Peyer's patch (tissue), 4 donors: ENCODE measurements around the gene TMCO4. TPM values are rescaled to one million over a fixed set of nuclear protein-coding genes. Genes with fewer than 3 reads are reported as not detected.

Experiments used
- DNase-seq, 3 donors: peaks; one replicate each; pipeline ENCODE4 v3.0.0-alpha.2; 2017 to 2019
- H3K27ac ChIP-seq, 4 donors: fragments of 200-600 bp; sonication (generic); one replicate each; pipeline ENCODE4 v1.5.1; 2016 to 2019
- H3K27me3 ChIP-seq, 2 donors: fragments of 200-600 bp; sonication (generic); one replicate each; pipeline ENCODE4 v1.5.1; 2019
- H3K36me3 ChIP-seq, 3 donors: fragments of 200-600 bp; sonication (generic); one replicate each; pipeline ENCODE4 v1.5.1; 2016 to 2019
- H3K4me1 ChIP-seq, 4 donors: fragments of 200-600 bp; sonication (generic); one replicate each; pipeline ENCODE4 v1.5.1; 2016 to 2019
- H3K4me3 ChIP-seq, 4 donors: fragments of 200-600 bp; sonication (generic); 1 replicate in 3 of 4; 2 replicates in 1 of 4; pipeline ENCODE4 v1.5.1; 2016 to 2019; ENCODE audit warnings: mild to moderate bottlenecking in 1 of 4
- H3K9me3 ChIP-seq, 4 donors: fragments of 200-600 bp; sonication (generic); one replicate each; pipeline ENCODE4 v1.5.1; 2016 to 2019; ENCODE audit warnings: mild to moderate bottlenecking in 1 of 4
- CTCF ChIP-seq, 6 experiments: fragments of 450-650 bp in 4 of 6; fragments of 200-600 bp in 2 of 6; sonication (generic) in 1 of 6; IDR thresholded peaks; one replicate each; pipeline ENCODE4 v1.5.1; 2017 to 2019; ENCODE audit warnings: antibody characterized with exemption in 6 of 6, mild to moderate bottlenecking in 3 of 6, moderate library complexity in 1 of 6
- POLR2A ChIP-seq, 2 donors: fragments of 450-650 bp; IDR thresholded peaks; one replicate each; pipeline ENCODE4 v1.5.1; 2017; ENCODE audit warnings: antibody characterized with exemption in 2 of 2, mild to moderate bottlenecking in 2 of 2, moderate library complexity in 2 of 2
- total RNA-seq, 4 donors: library from RNA; depleted of rRNA; stranded (reverse); fragments of >200 nt; gene quantifications; one replicate each; pipeline ENCODE4 v1.1.0, GENCODE V29; 2016

The TMCO4 gene
- total RNA-seq, 4 donors from 2014 or later: 13.5 to 40.4 (median 26.1) TPM

DNA sequence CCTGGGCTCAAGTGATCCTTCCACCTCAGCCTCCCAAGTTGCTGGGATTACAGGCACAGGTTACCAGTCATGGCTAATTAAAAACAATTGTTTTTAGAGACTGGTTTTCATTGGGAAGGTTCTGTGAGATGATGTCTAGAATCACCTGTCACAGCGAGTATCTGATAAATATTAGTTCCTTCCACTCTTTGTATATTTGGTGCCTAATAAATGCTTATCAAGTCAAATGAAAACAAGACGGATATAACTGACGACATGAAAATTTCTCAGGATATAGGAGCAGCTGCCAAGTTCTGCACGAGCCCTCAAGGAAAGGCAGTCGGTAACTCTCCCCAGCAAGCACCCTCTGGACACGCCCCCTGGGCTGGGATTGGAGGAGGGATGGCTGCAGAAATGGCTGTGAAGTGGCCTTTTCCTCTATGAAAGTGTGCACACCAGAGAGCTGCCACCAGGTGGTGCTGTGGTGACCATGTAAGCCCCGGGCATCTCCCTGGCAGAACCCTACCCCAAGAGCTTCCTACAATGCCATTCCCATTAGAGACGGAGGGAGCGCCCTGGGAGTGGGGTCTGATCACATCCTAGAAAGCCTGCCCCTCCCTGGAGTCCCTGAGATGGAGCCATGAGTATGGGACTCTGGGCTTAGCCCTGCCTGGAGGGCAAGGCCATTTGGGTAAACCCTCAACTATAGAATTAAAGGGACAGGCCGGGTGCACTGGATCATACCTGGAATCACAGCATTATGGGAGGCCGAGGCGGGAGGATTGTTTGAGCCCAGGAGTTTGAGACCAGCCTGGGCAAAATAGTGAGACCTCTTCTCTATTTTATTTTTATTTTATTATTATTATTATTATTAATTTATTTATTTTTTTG, 84.1 kb downstream of the TMCO4 start:
- peaks cover 0 to 5% (median 0%) of the 10 kb centered on the region in 3 donors for H3K36me3 ChIP-seq
- TF ChIP-seq POLR2A (IDR thresholded peaks at IDR 0.05): no peak
- peak; percentile 55 to 84 (median 78) for TF ChIP-seq CTCF (IDR thresholded peaks at IDR 0.05)
- H3K4me1 ChIP-seq: no peaks in the 10 kb centered on the region
- H3K9me3 ChIP-seq: no peaks in the 10 kb centered on the region
- H3K27me3 ChIP-seq: no peaks in the 10 kb centered on the region
- no peak overlapping the region for H3K4me3 ChIP-seq
- H3K27ac ChIP-seq: no peak overlapping the region
- peak; percentile 86 to 95 (median 92) for DNase-seq

GRCh38 chr1:19712928-19713327, 86.8 kb downstream of the TMCO4 start:
- Histone ChIP-seq H3K36me3 (peaks cover 0 to 5% (median 0%) of the 10 kb centered on the region in 3 donors), H3K27ac (no peak overlapping the region), H3K27me3 (no peaks in the 10 kb centered on the region), H3K9me3 (no peaks in the 10 kb centered on the region), H3K4me1 (no peaks in the 10 kb centered on the region), H3K4me3 (no peak overlapping the region)
- DNase-seq: no peak
- TF ChIP-seq CTCF (IDR thresholded peaks at IDR 0.05) (no peak), POLR2A (IDR thresholded peaks at IDR 0.05) (no peak)

GRCh38 chr1:19710825-19711611, 88.7 kb downstream of the TMCO4 start:
- no peaks in the 10 kb centered on the region for H3K4me1 ChIP-seq
- H3K27me3 ChIP-seq: no peaks in the 10 kb centered on the region
- no peak for DNase-seq
- no peaks in the 10 kb centered on the region for H3K9me3 ChIP-seq
- TF ChIP-seq CTCF (IDR thresholded peaks at IDR 0.05) (no peak), POLR2A (IDR thresholded peaks at IDR 0.05) (no peak)
- peaks cover 0 to 5% (median 0%) of the 10 kb centered on the region in 3 donors for H3K36me3 ChIP-seq
- H3K27ac ChIP-seq: no peak overlapping the region
- no peak overlapping the region for H3K4me3 ChIP-seq

DNA sequence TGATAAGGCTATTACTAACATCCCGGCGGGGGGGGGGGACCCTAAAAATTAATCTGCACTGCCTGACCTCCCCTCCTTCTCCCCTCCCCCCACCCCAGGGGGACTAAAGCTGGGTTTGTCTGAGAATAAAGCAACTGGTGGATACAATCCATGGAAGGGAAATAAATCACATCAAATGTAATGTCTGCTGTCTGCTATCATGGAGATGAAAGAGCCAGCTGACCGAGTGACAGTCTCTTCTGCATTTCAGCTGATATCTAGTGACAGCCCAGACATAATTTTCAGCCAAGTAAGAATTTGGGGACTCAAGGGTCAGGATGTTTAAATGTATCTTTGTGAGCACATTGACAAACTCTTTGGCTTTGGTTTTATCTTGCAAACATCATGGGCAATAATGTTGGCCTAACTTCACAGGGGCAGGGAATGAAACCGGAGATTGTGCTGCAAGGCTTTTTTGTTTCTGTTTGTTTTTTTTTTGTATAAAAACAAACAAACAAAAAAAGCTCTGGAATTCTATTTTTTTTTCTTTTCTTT, 90.4 kb downstream of the TMCO4 start:
- peaks cover 0 to 5% (median 0%) of the 10 kb centered on the region in 3 donors for H3K36me3 ChIP-seq
- H3K9me3 ChIP-seq: no peaks in the 10 kb centered on the region

More for the DNA sequence above, 90.4 kb downstream of the TMCO4 start:
- DNase-seq: no peak
- Histone ChIP-seq H3K27ac (no peak overlapping the region), H3K4me1 (peaks cover 0 to 2% (median 0%) of the 10 kb centered on the region in 4 donors), H3K27me3 (no peaks in the 10 kb centered on the region), H3K4me3 (no peak overlapping the region)
- no peak for TF ChIP-seq CTCF (IDR thresholded peaks at IDR 0.05)
